ENCODE results near the gene AMDHD2.
"Not testable (repeated sequence)": the region's sequence is repeated elsewhere in the genome, so short reads cannot be mapped to it uniquely, and the experiment has no call there.

- TF ChIP-seq, protein P1, sequence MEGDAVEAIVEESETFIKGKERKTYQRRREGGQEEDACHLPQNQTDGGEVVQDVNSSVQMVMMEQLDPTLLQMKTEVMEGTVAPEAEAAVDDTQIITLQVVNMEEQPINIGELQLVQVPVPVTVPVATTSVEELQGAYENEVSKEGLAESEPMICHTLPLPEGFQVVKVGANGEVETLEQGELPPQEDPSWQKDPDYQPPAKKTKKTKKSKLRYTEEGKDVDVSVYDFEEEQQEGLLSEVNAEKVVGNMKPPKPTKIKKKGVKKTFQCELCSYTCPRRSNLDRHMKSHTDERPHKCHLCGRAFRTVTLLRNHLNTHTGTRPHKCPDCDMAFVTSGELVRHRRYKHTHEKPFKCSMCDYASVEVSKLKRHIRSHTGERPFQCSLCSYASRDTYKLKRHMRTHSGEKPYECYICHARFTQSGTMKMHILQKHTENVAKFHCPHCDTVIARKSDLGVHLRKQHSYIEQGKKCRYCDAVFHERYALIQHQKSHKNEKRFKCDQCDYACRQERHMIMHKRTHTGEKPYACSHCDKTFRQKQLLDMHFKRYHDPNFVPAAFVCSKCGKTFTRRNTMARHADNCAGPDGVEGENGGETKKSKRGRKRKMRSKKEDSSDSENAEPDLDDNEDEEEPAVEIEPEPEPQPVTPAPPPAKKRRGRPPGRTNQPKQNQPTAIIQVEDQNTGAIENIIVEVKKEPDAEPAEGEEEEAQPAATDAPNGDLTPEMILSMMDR (IDR thresholded peaks at IDR 0.05), result not testable (repeated sequence)
- not testable (repeated sequence) for TF ChIP-seq EZH2 (IDR thresholded peaks at IDR 0.05)
Measured at GRCh38 chr16:2533142-2533755, 13.1 kb downstream of the AMDHD2 start.
